ENCODE measurements around the gene MYO1H.
A peak's percentile ranks its signal among the peaks of the same experiment; 100 is the strongest.

The MYO1H gene

GRCh38 chr12:109423392-109423791 lies 75.7 kb downstream of the MYO1H start:
- TF ChIP-seq RAD21 (IDR thresholded peaks at IDR 0.05; ENCODE audit: low read depth): no peak
- no peak for TF ChIP-seq TAF1 (IDR thresholded peaks at IDR 0.05; ENCODE audit: low read depth)
- TF ChIP-seq MAX (IDR thresholded peaks at IDR 0.05): no peak
- TF ChIP-seq TCF12 (IDR thresholded peaks at IDR 0.05; ENCODE audit: low read depth): no peak
- TF ChIP-seq CEBPB (IDR thresholded peaks at IDR 0.05): no peak
- no peak for TF ChIP-seq CREB1 (IDR thresholded peaks at IDR 0.05; ENCODE audit: low read depth)
- TF ChIP-seq EP300 (IDR thresholded peaks at IDR 0.05; ENCODE audit: borderline replicate concordance): no peak
- no peak for TF ChIP-seq ZBTB7A (IDR thresholded peaks at IDR 0.05; ENCODE audit: low read depth)
- no peak for TF ChIP-seq REST (IDR thresholded peaks at IDR 0.05; ENCODE audit: low read depth)
- TF ChIP-seq TEAD4 (IDR thresholded peaks at IDR 0.05): no peak
- TF ChIP-seq YY1 (IDR thresholded peaks at IDR 0.05; ENCODE audit: low read depth): no peak
- no peak for TF ChIP-seq EGR1 (IDR thresholded peaks at IDR 0.05)
- no peak for TF ChIP-seq USF1 (IDR thresholded peaks at IDR 0.05)
- no peak for TF ChIP-seq NFIC (IDR thresholded peaks at IDR 0.05)
- TF ChIP-seq FOXM1 (IDR thresholded peaks at IDR 0.05; ENCODE audit: borderline replicate concordance, low read depth): no peak

- no peak for TF ChIP-seq REST (IDR thresholded peaks at IDR 0.05; ENCODE audit: low read depth)
- TF ChIP-seq RAD21 (IDR thresholded peaks at IDR 0.05; ENCODE audit: low read depth): peak; percentile 89
Observed at GRCh38 chr12:109428037-109428629, 80.4 kb downstream of the MYO1H start.

GRCh38 chr12:109430244-109430643 lies 82.5 kb downstream of the MYO1H start:
- TF ChIP-seq CEBPB (IDR thresholded peaks at IDR 0.05) (peak; percentile 73), MAX (IDR thresholded peaks at IDR 0.05) (no peak), CREB1 (IDR thresholded peaks at IDR 0.05; ENCODE audit: low read depth) (no peak)

GRCh38 chr12:109432431-109432830 lies 84.7 kb downstream of the MYO1H start:
- TF ChIP-seq TEAD4 (IDR thresholded peaks at IDR 0.05) (no peak), MAX (IDR thresholded peaks at IDR 0.05) (no peak), USF1 (IDR thresholded peaks at IDR 0.05) (no peak), REST (IDR thresholded peaks at IDR 0.05; ENCODE audit: low read depth) (no peak), NFIC (IDR thresholded peaks at IDR 0.05) (no peak), FOXM1 (IDR thresholded peaks at IDR 0.05; ENCODE audit: borderline replicate concordance, low read depth) (no peak), CREB1 (IDR thresholded peaks at IDR 0.05; ENCODE audit: low read depth) (no peak), CEBPB (IDR thresholded peaks at IDR 0.05) (no peak), EGR1 (IDR thresholded peaks at IDR 0.05) (no peak), YY1 (IDR thresholded peaks at IDR 0.05; ENCODE audit: low read depth) (no peak)

DNA sequence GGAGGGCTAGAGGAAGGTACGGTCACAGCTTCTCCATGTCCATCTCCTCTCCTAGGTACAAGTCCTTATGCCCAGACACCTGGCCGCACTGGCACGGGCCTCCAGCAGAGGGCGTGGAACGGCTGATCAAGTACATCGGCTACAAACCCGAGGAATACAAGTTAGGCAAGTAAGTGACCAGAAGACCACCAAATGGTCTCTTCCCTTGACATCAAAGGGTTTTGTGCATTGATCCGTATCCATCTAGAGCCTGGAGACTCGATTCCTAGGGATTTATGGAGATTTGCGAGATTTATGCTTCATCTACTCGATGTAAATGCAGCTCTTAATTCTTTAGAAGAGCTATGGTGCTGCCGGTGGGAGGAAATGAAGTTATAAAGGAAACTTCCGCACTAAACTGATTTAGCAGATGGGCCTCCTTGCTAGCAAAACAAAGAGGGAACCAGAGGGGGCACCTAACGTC lies 85.2 kb downstream of the MYO1H start:
- TF ChIP-seq FOXM1 (IDR thresholded peaks at IDR 0.05; ENCODE audit: borderline replicate concordance, low read depth): no peak
- 0 out of 2 replicates have a peak, but pooled peaks have one; percentile 36 for TF ChIP-seq MAX (IDR thresholded peaks at IDR 0.05)
- no peak for TF ChIP-seq YY1 (IDR thresholded peaks at IDR 0.05; ENCODE audit: low read depth)
- no peak for TF ChIP-seq NFIC (IDR thresholded peaks at IDR 0.05)
- TF ChIP-seq CEBPB (IDR thresholded peaks at IDR 0.05): no peak
- TF ChIP-seq TEAD4 (IDR thresholded peaks at IDR 0.05): no peak
- peak; percentile 76 for TF ChIP-seq RAD21 (IDR thresholded peaks at IDR 0.05; ENCODE audit: low read depth)
- no peak for TF ChIP-seq TAF1 (IDR thresholded peaks at IDR 0.05; ENCODE audit: low read depth)
- no peak for TF ChIP-seq ZBTB7A (IDR thresholded peaks at IDR 0.05; ENCODE audit: low read depth)
- no peak for TF ChIP-seq TCF12 (IDR thresholded peaks at IDR 0.05; ENCODE audit: low read depth)
- no peak for TF ChIP-seq REST (IDR thresholded peaks at IDR 0.05; ENCODE audit: low read depth)
- TF ChIP-seq EP300 (IDR thresholded peaks at IDR 0.05; ENCODE audit: borderline replicate concordance): no peak
- no peak for TF ChIP-seq EGR1 (IDR thresholded peaks at IDR 0.05)
- TF ChIP-seq USF1 (IDR thresholded peaks at IDR 0.05): no peak
